ENCODE results near the gene CDK6.

CDK6 gene

DNA sequence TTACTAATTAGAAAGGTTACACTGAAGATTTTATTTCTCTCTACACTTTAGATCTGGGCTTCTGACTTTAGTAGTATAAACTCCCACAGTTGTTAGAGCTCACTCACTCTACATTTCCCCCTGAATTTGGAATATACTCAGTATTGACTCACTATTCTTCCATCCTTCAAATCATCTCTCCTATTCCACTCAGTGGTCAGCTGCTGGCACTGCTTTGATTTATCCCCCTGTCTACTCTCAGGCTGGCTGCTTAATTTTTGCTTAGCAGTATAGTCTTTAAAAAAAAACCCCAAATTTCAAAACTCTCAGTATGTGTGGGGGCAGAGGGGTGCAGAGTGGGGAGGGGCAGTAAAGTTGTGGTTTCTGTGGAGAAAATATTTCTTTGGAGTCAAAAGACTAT lies 68.9 kb downstream of the CDK6 start:
- Histone ChIP-seq H3K27me3 (ENCODE audit: insufficient read depth, low read length) (no peaks in the 10 kb centered on the region), H3K4me3 (ENCODE audit: low read depth, low read length, poor library complexity, severe bottlenecking) (no peak overlapping the region), H4K20me1 (ENCODE audit: insufficient read depth, low read length) (no peaks in the 10 kb centered on the region), H3K4me2 (ENCODE audit: low read length) (no peak overlapping the region), H2AFZ (ENCODE audit: low read length) (no peak overlapping the region), H3K36me3 (ENCODE audit: insufficient read depth, low read length) (peaks cover 23% of the 10 kb centered on the region; the same call in 1 of the 2 replicates), H3K79me2 (ENCODE audit: insufficient read depth, low read length) (no peaks in the 10 kb centered on the region), H3K27ac (ENCODE audit: low read depth, low read length, poor library complexity, severe bottlenecking) (no peak overlapping the region), H3F3A (ENCODE audit: insufficient read depth, low read length) (no peaks in the 10 kb centered on the region; the same call in 1 of the 2 replicates), H3K9ac (ENCODE audit: low read length) (no peak overlapping the region), H3K4me1 (ENCODE audit: insufficient read depth, low read length, severe bottlenecking) (peaks cover 10% of the 10 kb centered on the region), H3K9me2 (ENCODE audit: low read depth, low read length) (no peaks in the 10 kb centered on the region), H3K9me3 (ENCODE audit: low read length) (no peaks in the 10 kb centered on the region)
- no peak for TF ChIP-seq EZH2 (IDR thresholded peaks at IDR 0.05; ENCODE audit: borderline replicate concordance, low read length)
- TF ChIP-seq, protein P1, sequence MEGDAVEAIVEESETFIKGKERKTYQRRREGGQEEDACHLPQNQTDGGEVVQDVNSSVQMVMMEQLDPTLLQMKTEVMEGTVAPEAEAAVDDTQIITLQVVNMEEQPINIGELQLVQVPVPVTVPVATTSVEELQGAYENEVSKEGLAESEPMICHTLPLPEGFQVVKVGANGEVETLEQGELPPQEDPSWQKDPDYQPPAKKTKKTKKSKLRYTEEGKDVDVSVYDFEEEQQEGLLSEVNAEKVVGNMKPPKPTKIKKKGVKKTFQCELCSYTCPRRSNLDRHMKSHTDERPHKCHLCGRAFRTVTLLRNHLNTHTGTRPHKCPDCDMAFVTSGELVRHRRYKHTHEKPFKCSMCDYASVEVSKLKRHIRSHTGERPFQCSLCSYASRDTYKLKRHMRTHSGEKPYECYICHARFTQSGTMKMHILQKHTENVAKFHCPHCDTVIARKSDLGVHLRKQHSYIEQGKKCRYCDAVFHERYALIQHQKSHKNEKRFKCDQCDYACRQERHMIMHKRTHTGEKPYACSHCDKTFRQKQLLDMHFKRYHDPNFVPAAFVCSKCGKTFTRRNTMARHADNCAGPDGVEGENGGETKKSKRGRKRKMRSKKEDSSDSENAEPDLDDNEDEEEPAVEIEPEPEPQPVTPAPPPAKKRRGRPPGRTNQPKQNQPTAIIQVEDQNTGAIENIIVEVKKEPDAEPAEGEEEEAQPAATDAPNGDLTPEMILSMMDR (IDR thresholded peaks at IDR 0.05; ENCODE audit: low read length), result no peak; the same call in 1 of the 2 replicates

DNA sequence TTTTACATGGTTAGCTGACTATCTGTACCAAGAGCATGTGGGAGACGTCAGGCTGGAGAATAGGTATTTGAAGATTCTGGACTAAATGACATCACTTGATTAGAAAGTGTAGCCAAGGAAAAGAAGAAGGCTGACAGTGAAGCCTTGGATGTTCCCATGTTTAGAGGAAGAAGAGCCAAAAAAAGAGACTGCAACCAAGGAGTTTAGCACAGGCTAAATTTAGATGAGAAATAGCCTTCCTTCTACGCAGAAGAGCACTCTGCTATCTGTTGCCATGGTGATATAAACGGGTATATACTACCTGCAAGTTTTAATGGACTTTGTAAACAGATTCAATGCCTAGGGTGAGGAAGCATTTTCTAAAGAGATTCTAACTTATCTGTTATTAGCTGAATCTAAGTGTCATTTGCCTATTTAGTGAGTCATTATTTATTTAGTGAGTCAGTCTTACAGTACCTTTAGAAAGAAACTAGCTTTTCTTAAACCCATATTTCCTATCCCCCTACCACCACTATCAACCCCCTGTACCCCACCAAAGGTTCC lies 69.8 kb downstream of the CDK6 start:
- H3K9ac ChIP-seq (ENCODE audit: low read length), result no peak overlapping the region
- no peaks in the 10 kb centered on the region for H3K9me3 ChIP-seq (ENCODE audit: low read length)
- H3K9me2 ChIP-seq (ENCODE audit: low read depth, low read length), result no peaks in the 10 kb centered on the region
- H3K4me2 ChIP-seq (ENCODE audit: low read length), result no peak overlapping the region
- H3K4me3 ChIP-seq (ENCODE audit: low read depth, low read length, poor library complexity, severe bottlenecking), result no peak overlapping the region
- H3K36me3 ChIP-seq (ENCODE audit: insufficient read depth, low read length), result peaks cover 19% of the 10 kb centered on the region; the same call in 1 of the 2 replicates
- no peak overlapping the region for H3K27ac ChIP-seq (ENCODE audit: low read depth, low read length, poor library complexity, severe bottlenecking)
- no peak for TF ChIP-seq EZH2 (IDR thresholded peaks at IDR 0.05; ENCODE audit: borderline replicate concordance, low read length)
- TF ChIP-seq, protein P1 (IDR thresholded peaks at IDR 0.05; ENCODE audit: low read length), result no peak
- H3K79me2 ChIP-seq (ENCODE audit: insufficient read depth, low read length), result no peaks in the 10 kb centered on the region
- H4K20me1 ChIP-seq (ENCODE audit: insufficient read depth, low read length), result no peaks in the 10 kb centered on the region
- no peaks in the 10 kb centered on the region for H3K27me3 ChIP-seq (ENCODE audit: insufficient read depth, low read length)
- no peak overlapping the region for H2AFZ ChIP-seq (ENCODE audit: low read length)
- no peaks in the 10 kb centered on the region; the same call in 1 of the 2 replicates for H3F3A ChIP-seq (ENCODE audit: insufficient read depth, low read length)
- peaks cover 10% of the 10 kb centered on the region for H3K4me1 ChIP-seq (ENCODE audit: insufficient read depth, low read length, severe bottlenecking)

GRCh38 chr7:92765725-92766124 lies 70.6 kb downstream of the CDK6 start:
- H4K20me1 ChIP-seq (ENCODE audit: insufficient read depth, low read length), result no peaks in the 10 kb centered on the region
- no peak overlapping the region for H3K4me2 ChIP-seq (ENCODE audit: low read length)
- peaks cover 17% of the 10 kb centered on the region; the same call in 1 of the 2 replicates for H3K36me3 ChIP-seq (ENCODE audit: insufficient read depth, low read length)
- no peaks in the 10 kb centered on the region for H3K79me2 ChIP-seq (ENCODE audit: insufficient read depth, low read length)
- TF ChIP-seq EZH2 (IDR thresholded peaks at IDR 0.05; ENCODE audit: borderline replicate concordance, low read length), result no peak
- TF ChIP-seq, protein P1 (IDR thresholded peaks at IDR 0.05; ENCODE audit: low read length), result no peak
- peaks cover 10% of the 10 kb centered on the region for H3K4me1 ChIP-seq (ENCODE audit: insufficient read depth, low read length, severe bottlenecking)
- H3K9me2 ChIP-seq (ENCODE audit: low read depth, low read length), result no peaks in the 10 kb centered on the region
- H3K27me3 ChIP-seq (ENCODE audit: insufficient read depth, low read length), result no peaks in the 10 kb centered on the region
- H3K9me3 ChIP-seq (ENCODE audit: low read length), result no peaks in the 10 kb centered on the region
- no peak overlapping the region for H3K27ac ChIP-seq (ENCODE audit: low read depth, low read length, poor library complexity, severe bottlenecking)
- no peak overlapping the region for H2AFZ ChIP-seq (ENCODE audit: low read length)
- H3F3A ChIP-seq (ENCODE audit: insufficient read depth, low read length), result no peaks in the 10 kb centered on the region; the same call in 1 of the 2 replicates
- H3K4me3 ChIP-seq (ENCODE audit: low read depth, low read length, poor library complexity, severe bottlenecking), result no peak overlapping the region
- no peak overlapping the region for H3K9ac ChIP-seq (ENCODE audit: low read length)

All from OCI-LY1 (cell line).